ENCODE data around the gene BRD3.

- TF ChIP-seq CTCF (IDR thresholded peaks at IDR 0.05 in 2 of 3, conservative IDR thresholded peaks at IDR 0.05 in 1 of 3; ENCODE audit: borderline replicate concordance in 1 of 3, insufficient read depth in 1 of 3, low read depth in 2 of 3, low read length in 2 of 3) (no peak), POLR2AphosphoS5 (IDR thresholded peaks at IDR 0.05; ENCODE audit: low read depth, low read length) (no peak)
Observed at GRCh38 chr9:134011401-134011800, 56.4 kb downstream of the BRD3 start.

Data from HCT116 (cell line).